Cardiac muscle cell (in vitro differentiated cells and primary cell): ENCODE results near the gene TAS2R13. TPM values are rescaled to one million over a fixed set of nuclear protein-coding genes. Genes with fewer than 3 reads are reported as not detected.
A peak's percentile ranks its signal among the peaks of the same experiment; 100 is the strongest.

Experiments used
- DNase-seq, 2 donors: peaks; one replicate each; pipeline versions ENCODE4 v3.0.0 to v3.0.0-alpha.2; 2010 to 2017; ENCODE audit warnings: low read depth in 1 of 2, low spot score in 1 of 2
- H3K27ac ChIP-seq: fragments of 200-600 bp; sonication (generic); 2 replicates; pipeline ENCODE4 v1.5.1; 2016
- H3K27me3 ChIP-seq: fragments of 200-600 bp; sonication (generic); 2 replicates; pipeline ENCODE4 v1.6.0; 2016; ENCODE audit warnings: control low read depth
- H3K36me3 ChIP-seq: fragments of 200-600 bp; sonication (generic); 2 replicates; pipeline ENCODE4 v1.5.1; 2016; ENCODE audit warnings: control low read depth
- H3K4me1 ChIP-seq: fragments of 200-600 bp; sonication (generic); 2 replicates; pipeline ENCODE4 v1.8.1; 2017; ENCODE audit warnings: low read depth, mild to moderate bottlenecking, mixed run types
- H3K4me3 ChIP-seq: fragments of 200-600 bp; sonication (generic); 2 replicates; pipeline ENCODE4 v1.5.1; 2016; ENCODE audit warnings: mild to moderate bottlenecking
- H3K9me3 ChIP-seq: fragments of 200-600 bp; sonication (generic); 2 replicates; pipeline ENCODE4 v1.5.1; 2017; ENCODE audit warnings: low read depth, mild to moderate bottlenecking, control low read depth
- polyA plus RNA-seq: library from polyadenylated mRNA; unstranded; fragments of >200 nt; fragmentation: Nextera tagmentation; extraction: Ambion mirVana; gene quantifications from 2 replicates; pipeline ENCODE4 v1.2.1, GENCODE V29; 2016
- total RNA-seq: library from RNA; depleted of rRNA; stranded (reverse); fragments of >200 nt; gene quantifications from 2 replicates; pipeline ENCODE4 v1.2.3, GENCODE V29; 2016
- TF ChIP-seq, protein P1 (sequence below): IDR thresholded peaks from 2 replicates; pipeline ENCODE4 v1.5.1; 2012; ENCODE audit warnings: low read depth, mild to moderate bottlenecking, low read length

Gene TAS2R13
- total and polyA plus RNA-seq, 2 experiments from 2014 or later = 0.69 TPM; not detected in 1

DNA sequence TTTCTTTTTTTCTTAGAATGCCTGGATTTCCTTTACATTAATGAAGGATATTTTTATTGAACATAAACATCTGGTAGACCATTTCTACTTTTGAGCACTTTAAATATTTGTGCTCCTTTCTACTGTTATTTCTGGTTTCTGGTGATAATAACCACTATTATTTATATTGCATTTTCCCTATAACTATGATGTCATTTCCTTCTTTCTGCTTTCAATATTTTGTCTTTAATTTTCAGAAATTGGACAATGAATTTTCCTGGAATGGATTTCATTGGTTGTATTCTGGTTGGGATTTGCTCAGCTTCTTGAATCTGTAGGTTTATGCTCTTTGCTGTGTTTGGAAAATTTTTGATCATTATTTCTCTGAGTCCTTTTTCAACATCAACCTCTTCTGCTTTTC lies 20.1 kb downstream of the TAS2R13 start:
- Histone ChIP-seq H3K9me3 (no peaks in the 10 kb centered on the region), H3K27me3 (no peaks in the 10 kb centered on the region), H3K36me3 (no peaks in the 10 kb centered on the region), H3K27ac (no peak overlapping the region), H3K4me1 (no peaks in the 10 kb centered on the region), H3K4me3 (no peak overlapping the region)
- no peak for DNase-seq
- TF ChIP-seq, protein P1, sequence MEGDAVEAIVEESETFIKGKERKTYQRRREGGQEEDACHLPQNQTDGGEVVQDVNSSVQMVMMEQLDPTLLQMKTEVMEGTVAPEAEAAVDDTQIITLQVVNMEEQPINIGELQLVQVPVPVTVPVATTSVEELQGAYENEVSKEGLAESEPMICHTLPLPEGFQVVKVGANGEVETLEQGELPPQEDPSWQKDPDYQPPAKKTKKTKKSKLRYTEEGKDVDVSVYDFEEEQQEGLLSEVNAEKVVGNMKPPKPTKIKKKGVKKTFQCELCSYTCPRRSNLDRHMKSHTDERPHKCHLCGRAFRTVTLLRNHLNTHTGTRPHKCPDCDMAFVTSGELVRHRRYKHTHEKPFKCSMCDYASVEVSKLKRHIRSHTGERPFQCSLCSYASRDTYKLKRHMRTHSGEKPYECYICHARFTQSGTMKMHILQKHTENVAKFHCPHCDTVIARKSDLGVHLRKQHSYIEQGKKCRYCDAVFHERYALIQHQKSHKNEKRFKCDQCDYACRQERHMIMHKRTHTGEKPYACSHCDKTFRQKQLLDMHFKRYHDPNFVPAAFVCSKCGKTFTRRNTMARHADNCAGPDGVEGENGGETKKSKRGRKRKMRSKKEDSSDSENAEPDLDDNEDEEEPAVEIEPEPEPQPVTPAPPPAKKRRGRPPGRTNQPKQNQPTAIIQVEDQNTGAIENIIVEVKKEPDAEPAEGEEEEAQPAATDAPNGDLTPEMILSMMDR = no peak

DNA sequence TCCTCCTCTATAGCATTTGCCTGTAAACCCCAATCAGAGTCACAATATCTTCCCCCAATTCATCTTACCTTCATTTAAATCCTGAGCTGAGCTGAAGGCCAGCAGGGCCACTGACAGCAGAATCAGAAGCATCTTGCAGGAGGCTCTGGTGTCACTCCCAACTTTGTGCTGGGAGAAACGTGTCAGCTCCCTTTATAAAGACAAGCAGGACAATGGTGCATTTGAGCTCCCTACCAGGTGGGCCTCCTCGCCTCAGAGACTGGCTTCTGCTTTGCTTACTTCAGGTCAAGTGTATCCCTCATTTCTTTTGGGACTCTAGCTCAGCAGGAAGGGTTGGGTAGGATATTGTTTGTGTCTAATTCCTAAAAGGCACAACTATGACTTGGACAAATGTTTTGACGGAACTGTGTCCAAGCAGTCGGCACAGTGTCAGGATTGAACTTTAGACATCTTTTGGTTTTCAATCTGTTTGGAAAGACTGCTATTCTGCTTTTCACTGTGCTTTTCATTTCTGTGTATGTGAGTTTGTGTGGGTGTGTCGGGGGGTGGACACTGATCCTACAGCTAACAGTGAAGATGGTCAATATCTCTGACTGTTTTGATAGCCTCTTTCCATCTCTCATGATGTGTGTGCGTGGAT lies 25.2 kb downstream of the TAS2R13 start, which contains the start of gene PRH1:
PRH1 (minus strand) TSS at position 170 of the 640 bp plus-strand sequence; CDS start at position 132, 38 bp downstream.
- TF ChIP-seq, protein P1 = no peak
- H3K9me3 ChIP-seq = no peaks in the 10 kb centered on the region
- H3K27me3 ChIP-seq = no peaks in the 10 kb centered on the region
- no peak within 1 kb of the TSS for H3K27ac ChIP-seq
- no peak within 1 kb of the TSS for H3K4me3 ChIP-seq
- no peaks in the 10 kb centered on the region for H3K4me1 ChIP-seq
- no peak for DNase-seq
- no peaks in the 10 kb centered on the region for H3K36me3 ChIP-seq

DNA sequence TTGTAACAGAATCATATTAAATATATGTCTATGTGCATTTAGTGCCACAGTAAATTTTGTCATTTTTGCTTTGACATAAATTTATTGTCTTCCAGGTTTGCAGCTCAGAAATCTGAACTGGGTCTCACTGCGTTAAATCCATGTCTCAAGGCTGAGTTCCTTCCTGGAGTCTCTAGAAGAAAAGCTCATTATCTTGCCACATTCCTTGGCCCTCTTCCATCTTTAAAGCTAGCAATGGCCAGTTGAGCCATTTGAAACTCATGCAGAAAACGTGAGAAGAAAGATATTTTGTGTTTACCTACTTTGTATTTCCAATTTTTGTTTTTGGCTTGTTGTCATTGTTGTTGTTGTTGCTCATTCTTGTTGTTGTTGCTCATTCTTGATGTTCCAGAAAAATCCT lies 36.0 kb downstream of the TAS2R13 start:
- no peaks in the 10 kb centered on the region for H3K4me1 ChIP-seq
- peak in 1 of 2 donors; percentile 80 for DNase-seq
- no peaks in the 10 kb centered on the region for H3K36me3 ChIP-seq
- TF ChIP-seq, protein P1 = no peak
- no peaks in the 10 kb centered on the region for H3K27me3 ChIP-seq
- H3K9me3 ChIP-seq = no peaks in the 10 kb centered on the region
- no peak overlapping the region for H3K27ac ChIP-seq
- no peak overlapping the region for H3K4me3 ChIP-seq

DNA sequence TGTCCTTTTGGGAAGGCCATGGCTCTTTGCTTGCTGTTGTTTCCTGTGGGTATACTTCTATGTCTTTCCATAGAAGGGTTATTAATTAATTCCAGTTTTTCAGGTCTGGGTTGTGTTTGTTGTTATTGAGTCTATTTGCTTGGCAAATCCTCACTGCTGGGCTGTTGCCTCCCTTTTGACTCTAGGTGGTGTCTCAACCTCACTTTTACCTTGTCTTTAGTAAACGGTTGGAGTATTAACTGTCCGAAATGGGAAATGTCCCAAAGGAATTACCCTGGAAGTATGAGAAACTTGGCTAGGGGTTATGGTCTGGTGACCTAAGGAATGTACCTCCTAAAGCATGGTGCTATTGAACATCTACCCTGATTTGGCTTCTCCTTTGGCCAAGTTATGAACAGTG lies 42.0 kb downstream of the TAS2R13 start:
- Histone ChIP-seq H3K36me3 (no peaks in the 10 kb centered on the region), H3K4me3 (no peak overlapping the region), H3K27me3 (no peaks in the 10 kb centered on the region), H3K27ac (no peak overlapping the region), H3K9me3 (no peaks in the 10 kb centered on the region), H3K4me1 (no peaks in the 10 kb centered on the region)
- peak in 1 of 2 donors; percentile 7 for DNase-seq
- TF ChIP-seq, protein P1 = no peak

DNA sequence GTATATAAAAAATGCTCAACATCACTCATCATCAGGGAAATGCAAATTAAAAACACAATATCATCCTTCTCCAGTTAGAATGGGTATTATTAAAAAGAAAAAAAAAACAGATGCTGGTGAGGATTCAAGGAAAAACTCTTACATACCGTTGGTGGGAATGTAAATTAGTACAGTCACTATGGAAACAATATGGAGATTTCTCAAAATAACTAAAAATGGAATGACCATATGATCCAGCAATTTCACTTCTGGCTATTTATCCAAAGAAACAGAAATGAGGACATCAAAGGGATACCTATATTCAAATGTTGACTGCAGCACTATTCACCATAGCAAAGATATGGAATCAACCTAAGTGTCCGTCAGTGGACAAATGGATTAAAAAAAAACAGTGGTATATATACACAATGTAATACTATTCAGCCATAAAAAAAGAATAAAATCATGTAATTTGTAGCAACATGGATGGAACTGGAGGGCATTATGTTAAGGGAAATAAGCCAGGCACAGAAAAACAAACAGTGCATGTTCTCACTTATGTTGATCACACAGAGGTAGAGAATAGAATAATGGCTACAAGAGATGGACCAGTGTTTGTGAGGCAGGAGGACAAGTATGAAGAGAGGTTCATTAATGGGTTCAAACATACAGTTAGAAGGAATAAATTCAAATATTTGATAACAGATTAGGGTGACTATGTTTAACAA lies 45.7 kb downstream of the TAS2R13 start:
- Histone ChIP-seq H3K27me3 (no peaks in the 10 kb centered on the region), H3K36me3 (no peaks in the 10 kb centered on the region), H3K4me3 (no peak overlapping the region), H3K4me1 (no peaks in the 10 kb centered on the region), H3K9me3 (no peaks in the 10 kb centered on the region), H3K27ac (no peak overlapping the region)
- no peak for DNase-seq
- TF ChIP-seq, protein P1 = no peak
